Lower leg skin (tissue), 3 donors: ENCODE results near the gene QRICH2.
"Not testable (repeated sequence)": the region's sequence is repeated elsewhere in the genome, so short reads cannot be mapped to it uniquely, and the experiment has no call there.

Experiments
- CTCF ChIP-seq, 3 donors: fragments of 450-650 bp; IDR thresholded peaks; one replicate each; pipeline ENCODE4 v1.5.1; 2016; ENCODE audit warnings: antibody characterized with exemption in 3 of 3, mild to moderate bottlenecking in 3 of 3, moderate library complexity in 2 of 3
- POLR2A ChIP-seq, 2 donors: fragments of 450-650 bp; IDR thresholded peaks; one replicate each; pipeline ENCODE4 v1.6.1; 2016 to 2017; ENCODE audit warnings: antibody characterized with exemption in 2 of 2, mild to moderate bottlenecking in 1 of 2, moderate library complexity in 1 of 2

GRCh38 chr17:76252967-76253766 lies 54.9 kb downstream of the QRICH2 start:
- TF ChIP-seq CTCF, POLR2A (IDR thresholded peaks at IDR 0.05): not testable (repeated sequence)
